ENCODE measurements around the gene LRRK1. TPM values are rescaled to one million over a fixed set of nuclear protein-coding genes. Genes with fewer than 3 reads are reported as not detected.
"Not testable (repeated sequence)": the region's sequence is repeated elsewhere in the genome, so short reads cannot be mapped to it uniquely, and the experiment has no call there.

The LRRK1 gene
- total RNA-seq, 2 experiments from 2014 or later = 0.57 to 0.66 TPM

- ATAC-seq (no peak), DNase-seq (peak; percentile 41)
- H3K4me3 Mint-ChIP-seq = no peak overlapping the region
- POLR2A ChIA-PET = interaction anchor here (0.6 to 1.6 kb wide), 4 partner anchors 36 to 204 kb away, joined by 3 to 6 read pairs (median 3); partner anchors contain the start of gene CHSY1
- peaks cover 39% of the 10 kb centered on the region for H3K4me1 Mint-ChIP-seq (ENCODE audit: low read depth)
- peaks cover 4% of the 10 kb centered on the region for H3K27me3 Mint-ChIP-seq (ENCODE audit: low read depth)
- CTCF ChIA-PET = interaction anchor here (0.8 to 6.8 kb wide), 17 partner anchors 9 to 172 kb away, joined by 3 to 96 read pairs (median 3); no protein-coding TSS in a partner anchor
- H3K9me3 Mint-ChIP-seq (ENCODE audit: insufficient read depth) = peaks cover 9% of the 10 kb centered on the region
- H3K36me3 Mint-ChIP-seq (ENCODE audit: low read depth) = peaks cover 8% of the 10 kb centered on the region
- H3K27ac Mint-ChIP-seq = peak overlapping the region; percentile 43
Observed at GRCh38 chr15:101090428-101090790, 171.3 kb downstream of the LRRK1 start.

GRCh38 chr15:101091080-101092017, 172.2 kb downstream of the LRRK1 start:
- ChIA-PET POLR2A (interaction anchor here (1.6 kb wide), 1 partner anchor 160 kb away, joined by 6 read pairs; the partner anchor contains the start of gene CHSY1), CTCF (interaction anchor here (0.8 to 6.8 kb wide), 6 partner anchors 10 to 165 kb away, joined by 3 to 96 read pairs (median 3); no protein-coding TSS in a partner anchor)
- H3K9me3 Mint-ChIP-seq (ENCODE audit: insufficient read depth) = peaks cover 9% of the 10 kb centered on the region
- H3K27ac Mint-ChIP-seq = no peak overlapping the region
- peaks cover 39% of the 10 kb centered on the region for H3K4me1 Mint-ChIP-seq (ENCODE audit: low read depth)
- DNase-seq (no peak), ATAC-seq (no peak)
- H3K36me3 Mint-ChIP-seq (ENCODE audit: low read depth) = peaks cover 8% of the 10 kb centered on the region
- H3K27me3 Mint-ChIP-seq (ENCODE audit: low read depth) = peaks cover 8% of the 10 kb centered on the region
- H3K4me3 Mint-ChIP-seq = no peak overlapping the region

DNA sequence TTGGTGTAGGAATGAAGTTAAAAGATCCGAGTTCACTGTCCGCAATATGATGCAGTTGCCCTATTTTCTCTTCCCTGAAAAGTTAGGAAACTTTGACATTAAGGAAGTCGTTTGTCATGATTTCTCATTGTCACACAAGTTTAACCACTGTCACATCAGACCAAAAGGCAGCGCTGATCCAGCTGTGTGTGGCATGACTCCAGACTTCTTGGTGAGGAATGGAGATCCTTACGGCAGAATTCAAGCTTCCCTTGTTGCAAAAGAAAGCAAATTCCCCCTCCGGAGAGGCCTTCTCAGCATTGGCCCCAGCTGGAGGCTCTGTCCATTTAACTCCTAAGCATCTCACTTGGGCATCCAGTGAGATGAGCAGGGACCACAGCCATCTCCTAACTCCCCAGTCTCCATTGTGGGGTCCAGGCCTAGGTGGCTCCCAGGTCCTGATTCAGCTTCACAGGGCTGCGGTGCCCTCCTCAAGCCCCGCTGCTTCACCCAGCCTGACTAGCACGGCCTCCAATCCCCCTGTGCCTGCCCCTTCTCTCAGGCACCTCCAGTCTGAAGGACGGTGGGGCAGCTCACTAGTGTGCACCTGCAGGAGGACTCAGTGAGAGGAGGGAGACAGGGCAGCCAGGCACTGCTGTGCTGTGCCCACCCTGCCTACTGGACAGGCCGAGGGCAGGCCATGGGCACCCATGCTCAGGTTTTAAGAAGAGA, 173.2 kb downstream of the LRRK1 start:
- DNase-seq (no peak), ATAC-seq (no peak)
- H3K9me3 Mint-ChIP-seq (ENCODE audit: insufficient read depth) = peaks cover 9% of the 10 kb centered on the region
- H3K4me1 Mint-ChIP-seq (ENCODE audit: low read depth) = peaks cover 34% of the 10 kb centered on the region
- H3K27ac Mint-ChIP-seq = no peak overlapping the region
- H3K4me3 Mint-ChIP-seq = no peak overlapping the region
- peaks cover 15% of the 10 kb centered on the region for H3K27me3 Mint-ChIP-seq (ENCODE audit: low read depth)
- H3K36me3 Mint-ChIP-seq (ENCODE audit: low read depth) = peaks cover 8% of the 10 kb centered on the region
- ChIA-PET CTCF (interaction anchor here (1.8 kb wide), 1 partner anchor 84 kb away, joined by 8 read pairs; no protein-coding TSS in a partner anchor), POLR2A (no interaction called here)

DNA sequence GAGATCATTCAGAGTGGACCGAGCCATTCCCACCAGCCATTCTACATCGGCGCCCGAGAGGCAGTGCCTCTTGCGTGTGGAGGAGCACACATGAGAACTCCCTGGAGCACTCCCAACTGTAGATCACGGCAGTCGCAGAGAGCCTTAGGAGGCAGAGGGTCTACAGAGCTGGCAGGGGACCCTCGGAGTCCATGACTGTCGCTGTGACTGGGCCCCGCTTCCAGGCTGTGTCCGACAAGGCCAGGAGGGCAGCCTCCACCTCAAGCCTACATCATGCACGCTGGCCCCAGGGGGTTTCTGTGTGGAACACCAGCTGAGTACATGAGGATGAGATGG, 173.7 kb downstream of the LRRK1 start:
- peaks cover 9% of the 10 kb centered on the region for H3K9me3 Mint-ChIP-seq (ENCODE audit: insufficient read depth)
- ATAC-seq (no peak), DNase-seq (no peak)
- ChIA-PET POLR2A (no interaction called here), CTCF (interaction anchor here (0.8 to 1.8 kb wide), 3 partner anchors 85 to 160 kb away, joined by 3 to 8 read pairs (median 6); partner anchors contain the start of gene CHSY1)
- H3K27me3 Mint-ChIP-seq (ENCODE audit: low read depth) = peaks cover 15% of the 10 kb centered on the region
- H3K4me3 Mint-ChIP-seq = no peak overlapping the region
- H3K36me3 Mint-ChIP-seq (ENCODE audit: low read depth) = peaks cover 8% of the 10 kb centered on the region
- no peak overlapping the region for H3K27ac Mint-ChIP-seq
- H3K4me1 Mint-ChIP-seq (ENCODE audit: low read depth) = peaks cover 34% of the 10 kb centered on the region

DNA sequence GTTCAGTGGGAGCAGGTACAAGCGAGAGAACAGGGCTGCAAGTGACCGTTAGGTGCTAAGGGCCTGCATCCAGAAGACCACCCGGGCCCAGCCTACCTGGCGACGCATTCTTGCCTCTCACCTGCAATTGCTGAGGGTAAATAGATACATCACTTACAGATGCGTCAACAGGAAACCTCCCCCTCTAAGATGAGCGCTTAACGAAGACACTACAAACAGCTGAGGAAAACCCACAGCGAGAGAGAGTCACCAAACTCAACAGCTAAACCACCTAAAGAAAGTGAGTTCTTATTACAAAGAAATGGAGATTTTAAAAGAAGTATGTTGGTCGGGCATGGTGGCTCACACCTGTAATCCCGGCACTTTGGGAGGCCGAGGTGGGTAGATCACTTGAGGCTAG, 174.8 kb downstream of the LRRK1 start:
- DNase-seq (no peak), ATAC-seq (no peak)
- H3K4me1 Mint-ChIP-seq (ENCODE audit: low read depth) = peaks cover 32% of the 10 kb centered on the region
- peaks cover 15% of the 10 kb centered on the region for H3K27me3 Mint-ChIP-seq (ENCODE audit: low read depth)
- POLR2A ChIA-PET = interaction anchor here (1.2 kb wide), 1 partner anchor 161 kb away, joined by 3 read pairs; no protein-coding TSS in a partner anchor
- no peak overlapping the region for H3K4me3 Mint-ChIP-seq
- H3K27ac Mint-ChIP-seq = no peak overlapping the region
- CTCF ChIA-PET = interaction anchor here (0.8 to 2.1 kb wide), 6 partner anchors 86 to 548 kb away, joined by 3 to 10 read pairs (median 5); partner anchors contain the start of gene CHSY1
- peaks cover 9% of the 10 kb centered on the region for H3K9me3 Mint-ChIP-seq (ENCODE audit: insufficient read depth)
- peaks cover 8% of the 10 kb centered on the region for H3K36me3 Mint-ChIP-seq (ENCODE audit: low read depth)

GRCh38 chr15:101095796-101096406, 176.7 kb downstream of the LRRK1 start:
- H3K36me3 Mint-ChIP-seq (ENCODE audit: low read depth); CTCF ChIA-PET; H3K27ac Mint-ChIP-seq; ATAC-seq; DNase-seq; H3K9me3 Mint-ChIP-seq (ENCODE audit: insufficient read depth); H3K4me3 Mint-ChIP-seq: not testable (repeated sequence)
- POLR2A ChIA-PET = interaction anchor here (0.6 kb wide), 1 partner anchor 94 kb away, joined by 3 read pairs; no protein-coding TSS in a partner anchor
- peaks cover 15% of the 10 kb centered on the region for H3K27me3 Mint-ChIP-seq (ENCODE audit: low read depth)
- peaks cover 20% of the 10 kb centered on the region for H3K4me1 Mint-ChIP-seq (ENCODE audit: low read depth)

DNA sequence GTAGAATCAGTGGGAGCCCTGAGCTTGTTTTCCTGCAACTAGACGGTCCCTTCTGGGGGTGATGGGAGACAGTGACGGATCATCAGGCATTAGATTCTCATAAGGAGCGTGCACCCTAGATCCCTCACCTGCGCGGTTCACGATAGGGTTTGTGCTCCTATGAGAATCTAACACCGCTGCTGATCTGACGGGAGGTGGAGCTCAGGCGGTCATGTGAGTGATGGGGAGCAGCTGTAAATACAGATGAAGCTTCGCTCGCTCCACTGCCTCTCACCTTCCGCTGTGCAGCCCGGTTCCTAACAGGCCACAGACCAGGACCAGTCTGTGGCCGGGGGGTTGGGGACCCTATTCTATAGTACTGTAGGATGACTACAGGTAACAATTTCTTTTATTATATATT, 178.0 kb downstream of the LRRK1 start:
- peaks cover 17% of the 10 kb centered on the region for H3K4me1 Mint-ChIP-seq (ENCODE audit: low read depth)
- no peak for DNase-seq
- POLR2A ChIA-PET = no interaction called here
- H3K4me3 Mint-ChIP-seq = no peak overlapping the region
- H3K36me3 Mint-ChIP-seq (ENCODE audit: low read depth) = peaks cover 4% of the 10 kb centered on the region
- no peak overlapping the region for H3K27ac Mint-ChIP-seq
- CTCF ChIA-PET = no interaction called here
- ATAC-seq = no peak
- H3K9me3 Mint-ChIP-seq (ENCODE audit: insufficient read depth) = peaks cover 5% of the 10 kb centered on the region
- peaks cover 15% of the 10 kb centered on the region for H3K27me3 Mint-ChIP-seq (ENCODE audit: low read depth)

GRCh38 chr15:101099183-101099582, 180.0 kb downstream of the LRRK1 start:
- peaks cover 2% of the 10 kb centered on the region for H3K36me3 Mint-ChIP-seq (ENCODE audit: low read depth)
- peaks cover 13% of the 10 kb centered on the region for H3K27me3 Mint-ChIP-seq (ENCODE audit: low read depth)
- ATAC-seq (peak; percentile 60), DNase-seq (peak; percentile 27)
- peaks cover 10% of the 10 kb centered on the region for H3K4me1 Mint-ChIP-seq (ENCODE audit: low read depth)
- H3K9me3 Mint-ChIP-seq (ENCODE audit: insufficient read depth) = no peaks in the 10 kb centered on the region
- POLR2A ChIA-PET = no interaction called here
- CTCF ChIA-PET = no interaction called here
- peak overlapping the region; percentile 25 for H3K27ac Mint-ChIP-seq
- peak overlapping the region; percentile 12 for H3K4me3 Mint-ChIP-seq

GRCh38 chr15:101100118-101100517, 181.0 kb downstream of the LRRK1 start:
- no peaks in the 10 kb centered on the region for H3K9me3 Mint-ChIP-seq (ENCODE audit: insufficient read depth)
- H3K4me1 Mint-ChIP-seq (ENCODE audit: low read depth) = peaks cover 9% of the 10 kb centered on the region
- no peak for DNase-seq
- peaks cover 11% of the 10 kb centered on the region for H3K27me3 Mint-ChIP-seq (ENCODE audit: low read depth)
- no peak for ATAC-seq
- ChIA-PET CTCF (interaction anchor here (0.9 to 1.6 kb wide), 4 partner anchors 12 to 148 kb away, joined by 3 to 5 read pairs (median 3); no protein-coding TSS in a partner anchor), POLR2A (no interaction called here)
- H3K36me3 Mint-ChIP-seq (ENCODE audit: low read depth) = no peaks in the 10 kb centered on the region
- no peak overlapping the region for H3K4me3 Mint-ChIP-seq
- H3K27ac Mint-ChIP-seq = no peak overlapping the region

- Mint-ChIP-seq H3K27ac (no peak overlapping the region), H3K27me3 (ENCODE audit: low read depth) (peaks cover 7% of the 10 kb centered on the region), H3K9me3 (ENCODE audit: insufficient read depth) (no peaks in the 10 kb centered on the region), H3K4me1 (ENCODE audit: low read depth) (peaks cover 9% of the 10 kb centered on the region), H3K4me3 (no peak overlapping the region), H3K36me3 (ENCODE audit: low read depth) (no peaks in the 10 kb centered on the region)
- POLR2A ChIA-PET = no interaction called here
- CTCF ChIA-PET = interaction anchor here (0.9 to 1.6 kb wide), 5 partner anchors 12 to 147 kb away, joined by 3 to 5 read pairs (median 3); no protein-coding TSS in a partner anchor
- DNase-seq (no peak), ATAC-seq (no peak)
Observed at GRCh38 chr15:101100593-101101442, 181.7 kb downstream of the LRRK1 start.
